Suppressor macrophage (primary cell): ENCODE results near the gene NOP53.
"Not testable (repeated sequence)": the region's sequence is repeated elsewhere in the genome, so short reads cannot be mapped to it uniquely, and the experiment has no call there.

ENCODE experiments used
- DNase-seq, 4 experiments: peaks; one replicate each; pipeline ENCODE4 v3.0.0-alpha.2; 2020 to 2022

NOP53 gene

DNA sequence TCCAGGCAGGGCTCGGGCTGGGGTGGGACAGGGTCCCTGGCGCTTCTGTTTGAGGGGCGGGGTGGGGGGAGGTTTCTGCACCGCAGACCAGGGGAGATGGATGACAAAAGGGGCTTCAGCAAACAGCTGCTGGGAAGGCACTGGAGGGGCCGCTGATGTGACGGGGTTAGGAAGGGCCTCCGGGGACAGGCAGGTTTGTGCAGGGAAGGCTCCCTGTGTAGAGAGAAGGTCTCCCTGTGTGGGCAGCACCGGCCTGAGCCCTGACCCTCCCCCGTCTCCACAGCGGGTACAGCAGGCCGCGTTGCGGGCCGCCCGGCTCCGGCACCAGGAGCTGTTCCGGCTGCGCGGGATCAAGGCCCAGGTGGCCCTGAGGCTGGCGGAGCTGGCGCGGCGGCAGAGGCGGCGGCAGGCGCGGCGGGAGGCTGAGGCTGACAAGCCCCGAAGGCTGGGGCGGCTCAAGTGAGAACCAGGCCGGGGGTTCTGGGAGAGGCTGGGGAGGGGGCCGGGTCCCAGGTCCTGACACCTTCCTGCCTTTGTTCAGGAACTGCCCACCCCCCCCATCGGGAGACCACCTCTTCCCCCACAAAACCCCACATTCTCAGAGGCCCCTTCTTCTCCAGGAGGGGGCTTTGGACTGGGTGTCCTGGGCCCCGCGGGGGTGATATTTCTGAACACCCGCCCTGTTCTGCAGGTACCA, 9.9 kb downstream of the NOP53 start:
- no peak for DNase-seq

GRCh38 chr19:47755762-47756626, 10.6 kb downstream of the NOP53 start:
- no peak for DNase-seq

DNA sequence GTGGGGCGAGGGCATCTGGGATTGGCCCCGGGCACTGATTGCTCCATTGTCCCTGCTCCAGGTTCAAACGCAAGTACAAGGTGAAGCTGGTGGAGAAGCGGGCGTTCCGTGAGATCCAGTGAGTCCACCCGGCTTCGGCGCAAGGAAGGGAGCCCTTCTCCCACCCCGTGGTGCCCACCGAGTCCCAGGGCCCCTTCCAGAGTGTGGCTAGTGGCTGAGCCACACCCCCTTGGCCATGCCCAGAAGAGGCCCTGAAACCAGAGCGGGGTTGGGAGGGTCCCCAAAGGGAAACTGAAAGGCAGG, 11.2 kb downstream of the NOP53 start:
- no peak for DNase-seq

DNA sequence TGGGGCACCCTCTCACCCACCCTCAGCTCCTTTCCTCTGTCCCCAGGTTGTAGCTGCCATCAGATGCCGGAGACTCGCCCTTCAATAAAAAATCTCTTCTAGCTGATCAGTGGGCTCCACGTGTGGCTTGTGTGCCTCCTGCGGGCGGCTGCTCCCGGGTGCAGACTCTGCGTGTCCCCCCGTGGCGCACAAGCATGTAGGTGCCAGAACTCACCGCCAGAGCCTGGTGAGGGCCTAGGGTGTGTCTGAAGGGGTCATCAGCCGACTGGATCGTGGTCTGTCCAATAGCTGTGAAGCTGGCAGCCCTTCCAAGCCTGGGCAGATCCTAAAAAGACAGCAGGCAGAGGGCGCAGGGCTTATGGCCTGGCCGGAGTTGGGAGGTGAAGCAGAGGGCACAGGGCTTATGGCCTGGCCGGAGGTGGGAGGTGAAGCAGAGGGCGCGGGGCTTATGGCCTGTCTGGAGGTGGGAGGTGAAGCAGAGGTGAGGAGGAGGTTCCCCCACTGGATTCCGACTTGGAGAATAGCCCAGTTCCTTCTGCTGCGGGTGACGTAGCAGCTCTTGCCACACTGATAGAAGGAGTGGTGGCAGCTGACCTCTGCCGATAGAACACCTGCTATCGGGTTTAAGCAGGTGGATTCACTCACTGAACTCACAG, 11.7 kb downstream of the NOP53 start:
- no peak for DNase-seq

DNA sequence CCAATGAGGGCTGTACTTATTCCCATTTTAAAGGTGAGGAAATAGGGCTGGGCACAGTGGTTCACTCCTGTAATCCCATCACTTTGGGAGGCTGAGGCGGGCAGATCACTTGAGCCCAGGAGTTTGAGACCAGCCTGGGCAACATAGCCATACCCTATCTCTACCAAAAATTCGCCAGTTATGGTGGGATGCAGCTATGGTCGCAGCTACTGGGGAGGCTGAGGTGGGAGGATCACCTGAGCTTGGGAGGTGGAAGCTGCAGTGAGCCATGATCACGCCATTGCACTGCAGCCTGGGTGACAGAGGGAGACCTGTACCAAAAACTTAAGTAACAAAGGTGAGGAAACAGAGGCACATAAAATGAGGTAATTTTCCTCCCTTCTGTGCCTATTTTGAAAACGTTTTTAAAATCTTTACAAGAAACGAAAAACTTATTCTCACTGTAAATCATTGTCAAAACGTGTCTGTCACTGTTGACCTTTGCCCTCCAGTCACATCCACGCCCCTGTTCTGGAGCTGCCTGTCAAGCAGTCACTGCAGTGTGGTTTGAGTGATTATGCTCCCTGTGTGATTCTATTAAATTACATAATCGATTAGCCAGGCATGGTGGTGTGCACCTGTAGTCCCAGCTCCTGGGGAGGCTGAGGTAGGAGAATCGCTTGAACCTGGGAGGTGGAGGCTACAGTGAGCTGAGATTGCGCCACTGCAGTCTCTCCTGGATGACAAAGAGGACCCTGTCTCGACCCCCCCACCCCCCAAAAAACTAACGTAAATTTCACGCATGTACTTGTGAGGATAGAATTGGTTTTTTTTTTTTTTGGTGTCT, 12.5 kb downstream of the NOP53 start:
- no peak for DNase-seq

- no peak for DNase-seq
These were observed 13.1 kb downstream of the NOP53 start for GRCh38 chr19:47758443-47758804.

- no peak for DNase-seq
These were observed 15.3 kb downstream of the NOP53 start for GRCh38 chr19:47760632-47760999.

GRCh38 chr19:47761566-47761965, 16.2 kb downstream of the NOP53 start:
- no peak for DNase-seq

DNA sequence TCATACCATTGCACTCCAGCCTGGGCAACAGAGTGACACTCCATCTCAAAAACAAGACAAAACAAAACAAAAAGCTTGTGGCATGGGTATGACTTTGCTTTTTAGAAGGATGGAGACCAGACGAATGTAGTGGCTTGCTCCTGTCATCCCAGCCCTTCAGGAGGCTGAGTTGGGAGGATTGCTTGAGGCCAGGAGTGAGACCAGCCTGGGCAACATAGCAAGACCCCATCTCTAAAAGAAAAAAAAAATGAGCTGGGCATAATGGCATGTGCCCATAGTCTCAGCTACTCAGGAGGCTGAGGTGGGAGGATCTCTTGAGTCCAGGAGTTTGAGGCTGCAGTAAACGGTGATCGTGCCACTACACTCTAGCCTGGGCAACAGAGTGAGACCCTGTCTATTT, 16.8 kb downstream of the NOP53 start:
- no peak for DNase-seq

- DNase-seq, result no peak
These were observed 17.4 kb downstream of the NOP53 start for GRCh38 chr19:47762615-47763308.

- DNase-seq, result not testable (repeated sequence)
These were observed 19.4 kb downstream of the NOP53 start for GRCh38 chr19:47764705-47765104.

DNA sequence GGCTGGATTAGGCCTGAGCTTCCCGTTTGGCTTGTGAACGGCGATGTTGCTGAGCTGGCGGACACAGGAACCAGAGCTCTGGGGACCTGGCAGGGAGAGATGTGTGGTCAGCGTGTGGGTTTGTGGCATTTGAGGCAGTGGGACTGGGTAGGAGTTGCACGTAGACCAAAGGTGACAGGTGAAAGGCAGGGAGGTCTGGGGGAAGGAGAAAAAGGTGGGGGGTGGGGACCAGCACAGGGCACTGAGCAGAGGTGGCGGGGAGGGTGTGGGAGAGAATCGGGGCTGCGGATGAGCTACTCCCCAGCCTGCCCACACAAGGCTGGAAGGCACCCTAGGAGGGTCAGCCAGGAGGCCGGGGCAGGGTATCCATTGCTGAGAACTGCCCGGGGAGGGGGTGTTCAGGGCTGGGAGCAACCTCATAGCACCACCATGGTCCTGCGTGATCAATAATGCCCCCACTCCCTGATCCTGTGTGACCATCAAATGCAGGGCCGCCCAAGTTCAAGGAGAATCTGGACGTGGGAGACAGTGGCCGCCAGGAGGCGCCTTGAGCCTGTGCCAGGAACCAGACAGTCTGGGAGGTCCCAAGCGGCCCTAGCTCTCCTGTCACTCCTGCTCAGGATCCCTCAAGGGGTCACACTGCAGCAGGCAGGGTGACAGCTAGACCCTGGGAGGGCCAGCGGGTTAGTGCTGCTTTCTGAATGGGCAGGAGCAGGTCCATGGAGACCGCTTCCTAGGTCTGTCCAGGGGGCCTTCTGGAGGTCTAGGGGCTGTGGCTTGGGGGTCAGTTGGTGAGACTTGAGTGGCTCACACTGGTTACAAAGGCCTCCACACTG, 20.4 kb downstream of the NOP53 start:
- DNase-seq, result peak; percentile 38 to 65 (median 50)

DNA sequence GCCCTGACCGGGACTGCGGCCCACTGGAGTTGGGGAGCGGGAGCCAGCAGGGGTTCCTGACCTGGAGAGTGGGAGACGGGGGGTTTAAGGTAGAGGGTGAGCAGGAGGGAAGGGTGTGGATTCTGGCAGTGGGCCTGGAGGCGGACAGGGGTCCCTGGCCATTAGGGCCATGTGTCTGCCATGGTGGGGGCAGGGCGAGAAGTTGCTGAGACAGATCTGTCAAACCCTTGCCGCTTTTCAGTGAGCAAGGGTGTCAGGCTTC, 20.9 kb downstream of the NOP53 start:
- no peak for DNase-seq

- no peak for DNase-seq
These were observed 21.3 kb downstream of the NOP53 start for GRCh38 chr19:47766670-47767069.

- no peak for DNase-seq
These were observed 22.0 kb downstream of the NOP53 start for GRCh38 chr19:47767349-47767748.

DNA sequence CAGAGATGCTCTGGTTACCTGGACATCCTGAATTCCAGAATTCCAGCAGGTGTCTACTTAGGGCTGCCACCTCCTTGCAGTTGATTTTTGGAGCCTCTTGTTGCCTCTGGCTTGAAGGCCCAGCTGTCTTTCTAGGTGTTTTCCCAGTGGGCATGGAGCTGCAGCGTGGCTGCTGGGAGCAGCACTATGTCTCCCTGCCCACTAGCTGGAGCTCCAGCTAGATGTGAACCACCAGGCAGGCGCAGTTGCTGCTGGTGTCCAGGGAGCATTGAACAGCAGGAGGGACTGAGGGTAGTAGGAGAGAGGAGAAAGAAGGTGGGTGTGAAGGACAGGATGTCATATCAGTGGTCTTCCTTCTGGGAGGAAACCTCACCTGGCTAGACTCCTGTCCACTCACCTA, 23.3 kb downstream of the NOP53 start:
- no peak for DNase-seq

- DNase-seq, result no peak
These were observed 24.2 kb downstream of the NOP53 start for GRCh38 chr19:47769534-47769933.

DNA sequence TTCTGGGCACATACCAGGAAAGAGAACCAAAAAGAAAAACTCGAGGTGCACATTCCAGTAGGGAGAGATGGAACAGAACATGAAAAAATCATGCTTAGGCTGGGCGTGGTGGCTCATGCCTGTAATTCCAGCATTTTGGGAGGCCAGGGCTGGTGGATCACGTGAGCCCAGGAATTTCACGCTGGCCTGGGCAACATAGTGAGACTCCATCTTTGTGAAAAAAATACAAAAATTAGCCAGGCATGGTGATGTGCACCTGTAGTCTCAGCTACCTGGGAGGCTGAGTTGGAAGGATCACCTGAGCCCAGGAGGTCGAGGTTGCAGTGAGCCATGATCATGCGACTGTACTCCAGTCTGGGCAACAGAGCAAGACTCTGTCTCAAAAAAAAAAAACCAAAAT, 25.9 kb downstream of the NOP53 start:
- not testable (repeated sequence) for DNase-seq

DNA sequence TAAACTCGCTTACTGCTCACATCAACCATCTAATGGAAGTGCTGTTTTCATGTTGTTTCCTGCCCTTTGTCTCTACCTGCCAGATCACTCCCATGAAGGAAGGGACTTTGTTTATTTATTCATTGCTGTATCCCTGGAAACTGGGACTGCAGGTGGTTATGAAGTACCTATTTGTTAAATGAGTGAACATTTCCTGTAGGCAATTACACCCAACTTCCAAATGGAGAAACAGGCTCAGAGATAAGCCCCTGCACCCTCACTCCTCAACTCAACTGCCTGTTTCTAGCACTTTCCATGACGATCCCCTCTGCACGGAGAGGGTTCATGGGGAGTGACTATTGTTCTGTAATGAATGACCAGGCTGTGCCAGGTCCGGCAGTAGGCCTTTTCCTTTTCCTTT, 31.2 kb downstream of the NOP53 start:
- DNase-seq, result no peak

DNA sequence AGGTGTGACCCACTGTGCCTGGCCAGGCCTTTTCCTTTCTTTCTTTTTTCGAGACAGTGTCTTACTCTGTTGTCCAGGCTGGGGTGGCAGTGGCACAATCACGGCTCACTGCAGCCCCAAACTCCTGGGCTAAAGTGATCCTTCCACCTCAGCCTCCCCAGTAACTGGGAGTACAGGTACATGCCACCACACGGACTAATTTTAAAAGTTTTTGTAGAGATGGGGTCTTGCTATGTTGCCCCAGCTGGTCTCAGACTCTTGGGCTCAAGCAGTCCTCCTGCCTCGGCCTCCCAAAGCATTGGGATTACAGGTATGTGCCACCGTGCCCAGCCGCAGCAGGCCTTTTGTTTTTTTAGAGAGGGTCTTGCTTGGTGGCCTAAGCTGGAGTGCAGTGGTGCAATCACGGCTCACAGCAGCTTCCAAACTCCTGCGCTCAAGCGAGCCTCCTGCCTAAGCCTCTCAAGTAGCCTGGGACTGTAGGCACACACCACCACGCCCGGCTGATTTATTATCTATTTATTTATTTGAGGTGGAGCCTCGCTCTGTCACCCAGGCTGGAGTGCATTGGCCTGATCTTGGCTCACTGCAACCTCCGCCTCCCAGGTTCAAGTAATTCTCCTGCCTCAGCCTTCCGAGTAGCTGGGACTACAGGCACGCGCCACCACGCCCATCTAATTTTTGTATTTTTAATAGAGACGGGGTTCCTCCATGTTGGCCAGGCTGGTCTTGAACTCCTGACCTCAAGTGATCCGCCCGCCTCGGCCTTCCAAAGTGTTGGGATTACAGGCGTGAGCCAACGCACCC, 32.1 kb downstream of the NOP53 start:
- DNase-seq, result not testable (repeated sequence)
